Spleen (tissue), 7 donors: ENCODE results near the gene RGMA.

Experiments used
- POLR2A ChIP-seq, 3 donors: fragments of 450-650 bp; IDR thresholded peaks; one replicate each; pipeline ENCODE4 v1.5.1; 2017; ENCODE audit warnings: antibody characterized with exemption in 3 of 3, mild to moderate bottlenecking in 1 of 3
- POLR2AphosphoS5 ChIP-seq, 3 donors: sonication (generic); formaldehyde crosslinking; IDR thresholded peaks; one replicate each; pipeline ENCODE4 v1.5.1; 2017; ENCODE audit warnings: antibody characterized with exemption in 3 of 3
- TF ChIP-seq, protein P1 (sequence below), 11 experiments: fragments of 200-600 bp in 7 of 11; fragments of 450-650 bp in 4 of 11; sonication (generic) in 4 of 11; IDR thresholded peaks in 8 of 11; conservative IDR thresholded peaks in 3 of 11; 1 replicate in 7 of 11; 2 replicates in 4 of 11; pipeline versions ENCODE4 v1.4.0 to v1.8.0; 2016 to 2021; ENCODE audit warnings: antibody characterized with exemption in 11 of 11, inconsistent platforms in 4 of 11, mild to moderate bottlenecking in 1 of 11
- donor health status: DM: no; HTN: no; CAD: no; lungs with moderate emphysema.
- donor health status: DM: no; HTN: no; CAD: no.
- donor health status: DM: no; HTN: no; CAD: no.

GRCh38 chr15:93018574-93018973 lies 70.4 kb downstream of the RGMA start:
- TF ChIP-seq, protein P1, sequence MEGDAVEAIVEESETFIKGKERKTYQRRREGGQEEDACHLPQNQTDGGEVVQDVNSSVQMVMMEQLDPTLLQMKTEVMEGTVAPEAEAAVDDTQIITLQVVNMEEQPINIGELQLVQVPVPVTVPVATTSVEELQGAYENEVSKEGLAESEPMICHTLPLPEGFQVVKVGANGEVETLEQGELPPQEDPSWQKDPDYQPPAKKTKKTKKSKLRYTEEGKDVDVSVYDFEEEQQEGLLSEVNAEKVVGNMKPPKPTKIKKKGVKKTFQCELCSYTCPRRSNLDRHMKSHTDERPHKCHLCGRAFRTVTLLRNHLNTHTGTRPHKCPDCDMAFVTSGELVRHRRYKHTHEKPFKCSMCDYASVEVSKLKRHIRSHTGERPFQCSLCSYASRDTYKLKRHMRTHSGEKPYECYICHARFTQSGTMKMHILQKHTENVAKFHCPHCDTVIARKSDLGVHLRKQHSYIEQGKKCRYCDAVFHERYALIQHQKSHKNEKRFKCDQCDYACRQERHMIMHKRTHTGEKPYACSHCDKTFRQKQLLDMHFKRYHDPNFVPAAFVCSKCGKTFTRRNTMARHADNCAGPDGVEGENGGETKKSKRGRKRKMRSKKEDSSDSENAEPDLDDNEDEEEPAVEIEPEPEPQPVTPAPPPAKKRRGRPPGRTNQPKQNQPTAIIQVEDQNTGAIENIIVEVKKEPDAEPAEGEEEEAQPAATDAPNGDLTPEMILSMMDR (IDR thresholded peaks at IDR 0.05 in 8 of 11, conservative IDR thresholded peaks at IDR 0.05 in 3 of 11) = no peak
- TF ChIP-seq POLR2A (IDR thresholded peaks at IDR 0.05) = no peak
- no peak for TF ChIP-seq POLR2AphosphoS5 (IDR thresholded peaks at IDR 0.05)
